HepG2 (cell line): ENCODE results near the gene NEIL1. TPM values are rescaled to one million over a fixed set of nuclear protein-coding genes. Genes with fewer than 3 reads are reported as not detected.

Source experiments
- GPBP1L1 ChIP-seq: sonication (generic); formaldehyde crosslinking; IDR thresholded peaks from 2 replicates; pipeline ENCODE4 v1.5.0; 2020; ENCODE audit warnings: mild to moderate bottlenecking, missing genetic modification reagents
- KLF16 ChIP-seq, 2 experiments: sonication (generic) in 1 of 2; formaldehyde crosslinking in 1 of 2; IDR thresholded peaks; 2 replicates each; pipeline versions ENCODE4 v1.6.1 to v1.8.0; 2016 to 2023; ENCODE audit warnings: missing genetic modification reagents in 2 of 2, missing compliant biosample characterization in 1 of 2
- LBX2 ChIP-seq: sonication (generic); formaldehyde crosslinking; IDR thresholded peaks from 2 replicates; pipeline ENCODE4 v1.5.0; 2020; ENCODE audit warnings: missing genetic modification reagents, mild to moderate bottlenecking, borderline replicate concordance
- MXD1 ChIP-seq: sonication (generic); formaldehyde crosslinking; IDR thresholded peaks from 2 replicates; pipeline ENCODE4 v1.4.0; 2020; ENCODE audit warnings: mild to moderate bottlenecking, missing genetic modification reagents
- PHF20 ChIP-seq: sonication (generic); formaldehyde crosslinking; IDR thresholded peaks from 2 replicates; pipeline ENCODE4 v1.5.0; 2020; ENCODE audit warnings: mild to moderate bottlenecking, missing genetic modification reagents
- PRMT3 ChIP-seq: sonication (generic); formaldehyde crosslinking; IDR thresholded peaks from 2 replicates; pipeline ENCODE4 v1.8.1; 2022; ENCODE audit warnings: low read depth, mild to moderate bottlenecking, moderate library complexity, missing genetic modification reagents, borderline replicate concordance
- RBAK ChIP-seq: sonication (generic); formaldehyde crosslinking; IDR thresholded peaks from 2 replicates; pipeline ENCODE4 v1.5.1; 2020; ENCODE audit warnings: mild to moderate bottlenecking, missing genetic modification reagents
- RFX1 ChIP-seq: fragments of 450-650 bp; IDR thresholded peaks from 2 replicates; pipeline ENCODE4 v1.6.1; 2017
- SMC3 ChIP-seq: IDR thresholded peaks from 2 replicates; pipeline ENCODE4 v1.6.1; 2011; ENCODE audit warnings: low read length, improper control_type of control experiment
- ZHX1 ChIP-seq: sonication (generic); formaldehyde crosslinking; IDR thresholded peaks from 2 replicates; pipeline ENCODE4 v1.8.1; 2022; ENCODE audit warnings: low read depth, mild to moderate bottlenecking, missing genetic modification reagents
- ZNF160 ChIP-seq: sonication (generic); formaldehyde crosslinking; IDR thresholded peaks from 2 replicates; pipeline ENCODE4 v1.8.0; 2022; ENCODE audit warnings: mild to moderate bottlenecking, inconsistent platforms, missing genetic modification reagents
- ZNF275 ChIP-seq: sonication (generic); formaldehyde crosslinking; IDR thresholded peaks from 2 replicates; pipeline ENCODE4 v1.8.0; 2022; ENCODE audit warnings: missing genetic modification reagents, mild to moderate bottlenecking, inconsistent platforms, borderline replicate concordance
- polyA plus RNA-seq, 8 experiments: library from polyadenylated mRNA; depleted of rRNA in 3 of 8; stranded (reverse) in 7 of 8; unstranded in 1 of 8; fragments of >200 nt; fragmentation: Illumina TruSeq in 4 of 8; extraction: Trizol in 4 of 8; gene quantifications; 2 replicates each; pipeline versions ENCODE4 v1.2.1 to v1.2.3, GENCODE V29; 2011 to 2016; ENCODE audit warnings: low read depth in 4 of 8, missing spikeins in 1 of 8, mixed read lengths in 1 of 8; ENCODE audit not compliant: insufficient read depth in 1 of 8
- total RNA-seq, 5 experiments: library from RNA; depleted of rRNA; stranded (reverse); fragments of >200 nt; fragmentation: Illumina TruSeq; extraction: Trizol; gene quantifications; 2 replicates each; pipeline ENCODE4 v1.2.3, GENCODE V29; 2016; ENCODE audit warnings: low read depth in 1 of 5
- TF ChIP-seq, protein P1 (sequence below): sonication (generic); formaldehyde crosslinking; IDR thresholded peaks from 2 replicates; pipeline ENCODE4 v1.9.0; 2022; ENCODE audit warnings: missing genetic modification reagents, mild to moderate bottlenecking, borderline replicate concordance
- TF ChIP-seq, protein P2 (sequence below), 2 experiments: sonication (generic) in 1 of 2; formaldehyde crosslinking in 1 of 2; IDR thresholded peaks; 2 replicates each; pipeline versions ENCODE4 v1.4.0 to v1.6.1; 2018 to 2020; ENCODE audit warnings: missing genetic modification reagents in 2 of 2, borderline replicate concordance in 1 of 2, low read depth in 1 of 2, mild to moderate bottlenecking in 1 of 2, missing biosample characterization in 1 of 2
- TF ChIP-seq, protein P3 (sequence below): IDR thresholded peaks from 2 replicates; pipeline ENCODE4 v1.6.1; 2018; ENCODE audit warnings: missing genetic modification reagents, mild to moderate bottlenecking, missing compliant biosample characterization

The NEIL1 gene
- total and polyA plus RNA-seq, 2 of the 13 experiments (the other 11 are each of a cell fraction or from before 2014, with no cell fraction given), result 10.4 to 15.5 TPM

DNA sequence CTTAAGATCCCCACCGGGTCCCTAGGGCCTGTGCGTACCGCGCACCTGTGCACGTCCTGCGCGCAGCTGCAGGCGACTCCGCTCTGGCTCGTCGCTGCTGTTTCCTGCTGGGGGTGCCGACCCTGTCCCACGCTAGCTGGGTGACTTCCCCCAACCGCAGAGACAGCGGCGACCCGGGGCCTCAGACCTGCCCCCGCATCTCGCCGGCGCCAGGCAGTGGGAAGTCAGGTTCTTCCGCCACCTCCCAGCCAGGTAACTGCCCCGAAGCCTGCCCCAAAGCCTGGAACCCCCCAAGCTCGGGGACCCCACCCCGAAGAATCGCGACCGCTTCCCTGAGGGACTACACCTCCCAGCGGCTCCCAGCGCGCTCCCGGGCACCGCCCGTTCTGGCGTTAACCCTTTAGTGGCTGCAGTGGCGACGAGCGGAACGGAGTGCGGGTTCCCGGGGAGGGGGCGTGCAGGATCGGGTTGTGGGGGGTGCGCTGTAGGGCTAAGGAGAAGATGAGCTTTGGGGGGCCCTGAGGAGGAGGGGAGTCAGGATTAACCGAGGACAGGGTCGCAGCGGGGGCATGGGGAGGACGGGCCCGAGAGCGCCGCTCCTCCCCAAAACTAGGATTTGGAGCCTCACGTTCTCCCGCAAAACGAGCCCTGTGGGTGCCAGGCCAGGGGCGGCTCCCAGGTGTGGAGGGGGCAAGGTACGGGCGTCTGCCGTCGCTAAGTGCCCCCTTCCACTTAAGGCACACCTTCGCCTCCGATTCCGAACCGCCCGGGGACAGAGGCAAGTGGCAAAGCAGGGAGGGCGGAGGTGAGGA is 589 bp downstream of the NEIL1 start (continued):
- TF ChIP-seq, protein P1, sequence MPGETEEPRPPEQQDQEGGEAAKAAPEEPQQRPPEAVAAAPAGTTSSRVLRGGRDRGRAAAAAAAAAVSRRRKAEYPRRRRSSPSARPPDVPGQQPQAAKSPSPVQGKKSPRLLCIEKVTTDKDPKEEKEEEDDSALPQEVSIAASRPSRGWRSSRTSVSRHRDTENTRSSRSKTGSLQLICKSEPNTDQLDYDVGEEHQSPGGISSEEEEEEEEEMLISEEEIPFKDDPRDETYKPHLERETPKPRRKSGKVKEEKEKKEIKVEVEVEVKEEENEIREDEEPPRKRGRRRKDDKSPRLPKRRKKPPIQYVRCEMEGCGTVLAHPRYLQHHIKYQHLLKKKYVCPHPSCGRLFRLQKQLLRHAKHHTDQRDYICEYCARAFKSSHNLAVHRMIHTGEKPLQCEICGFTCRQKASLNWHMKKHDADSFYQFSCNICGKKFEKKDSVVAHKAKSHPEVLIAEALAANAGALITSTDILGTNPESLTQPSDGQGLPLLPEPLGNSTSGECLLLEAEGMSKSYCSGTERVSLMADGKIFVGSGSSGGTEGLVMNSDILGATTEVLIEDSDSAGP (CRISPR knock-in tag), result peak; percentile 75; the same call in 1 of the 2 replicates
- TF ChIP-seq PRMT3 (CRISPR knock-in tag), result no peak
- TF ChIP-seq ZNF275 (CRISPR knock-in tag), result peak; percentile 87; the same call in 1 of the 2 replicates
- no peak for TF ChIP-seq RFX1
- TF ChIP-seq PHF20, result no peak
- TF ChIP-seq SMC3, result no peak
- no peak for TF ChIP-seq RBAK (CRISPR knock-in tag)
- 0 out of 2 replicates have a peak, but pooled peaks have one; percentile 71 for TF ChIP-seq MXD1 (CRISPR knock-in tag)
- TF ChIP-seq, protein P2, sequence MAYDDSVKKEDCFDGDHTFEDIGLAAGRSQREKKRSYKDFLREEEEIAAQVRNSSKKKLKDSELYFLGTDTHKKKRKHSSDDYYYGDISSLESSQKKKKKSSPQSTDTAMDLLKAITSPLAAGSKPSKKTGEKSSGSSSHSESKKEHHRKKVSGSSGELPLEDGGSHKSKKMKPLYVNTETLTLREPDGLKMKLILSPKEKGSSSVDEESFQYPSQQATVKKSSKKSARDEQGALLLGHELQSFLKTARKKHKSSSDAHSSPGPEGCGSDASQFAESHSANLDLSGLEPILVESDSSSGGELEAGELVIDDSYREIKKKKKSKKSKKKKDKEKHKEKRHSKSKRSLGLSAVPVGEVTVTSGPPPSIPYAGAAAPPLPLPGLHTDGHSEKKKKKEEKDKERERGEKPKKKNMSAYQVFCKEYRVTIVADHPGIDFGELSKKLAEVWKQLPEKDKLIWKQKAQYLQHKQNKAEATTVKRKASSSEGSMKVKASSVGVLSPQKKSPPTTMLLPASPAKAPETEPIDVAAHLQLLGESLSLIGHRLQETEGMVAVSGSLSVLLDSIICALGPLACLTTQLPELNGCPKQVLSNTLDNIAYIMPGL (CRISPR knock-in tag; IDR thresholded peaks at IDR 0.05; ENCODE audit: borderline replicate concordance in 1 of 2, low read depth in 1 of 2), result peak in 1 of 2 experiments; percentile 90; a peak in 3 of 4 replicates
- TF ChIP-seq, protein P3, sequence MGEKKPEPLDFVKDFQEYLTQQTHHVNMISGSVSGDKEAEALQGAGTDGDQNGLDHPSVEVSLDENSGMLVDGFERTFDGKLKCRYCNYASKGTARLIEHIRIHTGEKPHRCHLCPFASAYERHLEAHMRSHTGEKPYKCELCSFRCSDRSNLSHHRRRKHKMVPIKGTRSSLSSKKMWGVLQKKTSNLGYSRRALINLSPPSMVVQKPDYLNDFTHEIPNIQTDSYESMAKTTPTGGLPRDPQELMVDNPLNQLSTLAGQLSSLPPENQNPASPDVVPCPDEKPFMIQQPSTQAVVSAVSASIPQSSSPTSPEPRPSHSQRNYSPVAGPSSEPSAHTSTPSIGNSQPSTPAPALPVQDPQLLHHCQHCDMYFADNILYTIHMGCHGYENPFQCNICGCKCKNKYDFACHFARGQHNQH, result no peak
- TF ChIP-seq ZHX1 (CRISPR knock-in tag), result 0 out of 2 replicates have a peak, but pooled peaks have one; percentile 62
- no peak; the same call in none of the 2 replicates for TF ChIP-seq ZNF160 (CRISPR knock-in tag)
- no peak for TF ChIP-seq LBX2
- no peak for TF ChIP-seq GPBP1L1 (CRISPR knock-in tag)
- TF ChIP-seq KLF16 (CRISPR knock-in tag; IDR thresholded peaks at IDR 0.05), result no peak; a peak in 1 of 4 replicates
